Measurements from ENCODE around the gene KCNJ9.
A peak's percentile ranks its signal among the peaks of the same experiment; 100 is the strongest.

Gene KCNJ9

DNA sequence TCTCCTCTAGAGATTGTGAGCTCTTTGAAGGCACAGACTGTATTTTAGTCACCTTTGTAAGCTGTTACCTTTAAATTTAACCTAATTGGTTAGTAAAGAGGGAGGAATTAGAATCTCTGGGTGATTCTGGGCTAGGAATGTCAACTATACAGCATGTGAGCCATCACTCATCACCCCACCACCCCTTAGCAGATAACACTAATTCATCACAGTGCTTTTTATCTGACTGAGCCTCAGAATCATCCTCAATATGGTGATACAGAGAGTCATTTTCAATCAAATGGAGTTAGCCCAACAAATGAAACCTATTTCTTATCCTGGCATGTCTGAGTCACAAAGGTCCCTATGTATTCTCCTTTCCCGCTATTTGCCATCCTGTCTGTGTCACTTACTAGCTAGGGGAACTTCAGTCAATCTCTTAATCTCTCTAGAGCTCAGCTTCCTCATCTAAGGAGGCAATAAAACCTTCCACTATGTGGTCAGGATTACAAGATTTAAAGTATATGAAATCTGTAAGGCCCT, 24.6 kb upstream of the KCNJ9 start:
- H3K27ac ChIP-seq (ENCODE audit: low read length), result no peak overlapping the region
- no peak overlapping the region for H2AFZ ChIP-seq (ENCODE audit: low read length)
- no peaks in the 10 kb centered on the region for H3K9me2 ChIP-seq (replicated peaks; ENCODE audit: insufficient read depth, low read length)
- no peaks in the 10 kb centered on the region for H3K4me1 ChIP-seq (ENCODE audit: low read length)
- H3K4me3 ChIP-seq (ENCODE audit: low read length), result no peak overlapping the region
- no peaks in the 10 kb centered on the region for H4K20me1 ChIP-seq (ENCODE audit: insufficient read depth, low read length)
- H3K9me3 ChIP-seq (replicated peaks; ENCODE audit: insufficient read depth, low read length), result no peaks in the 10 kb centered on the region
- H3F3A ChIP-seq (ENCODE audit: insufficient read depth, low read length), result no peaks in the 10 kb centered on the region
- no peak overlapping the region for H3K4me2 ChIP-seq (ENCODE audit: low read depth, low read length)
- H3K9ac ChIP-seq (ENCODE audit: low read length), result no peak overlapping the region
- no peak for DNase-seq
- no peaks in the 10 kb centered on the region for H3K36me3 ChIP-seq (replicated peaks; ENCODE audit: insufficient read depth, low read length)
- peaks cover 11% of the 10 kb centered on the region; the same call in 1 of the 2 replicates for H3K27me3 ChIP-seq (replicated peaks; ENCODE audit: insufficient read depth, low read length)
- no peaks in the 10 kb centered on the region for H3K79me2 ChIP-seq (ENCODE audit: low read length)
- TF ChIP-seq EZH2phosphoT487 (IDR thresholded peaks at IDR 0.05; ENCODE audit: low read length), result no peak
- TF ChIP-seq, protein P1, sequence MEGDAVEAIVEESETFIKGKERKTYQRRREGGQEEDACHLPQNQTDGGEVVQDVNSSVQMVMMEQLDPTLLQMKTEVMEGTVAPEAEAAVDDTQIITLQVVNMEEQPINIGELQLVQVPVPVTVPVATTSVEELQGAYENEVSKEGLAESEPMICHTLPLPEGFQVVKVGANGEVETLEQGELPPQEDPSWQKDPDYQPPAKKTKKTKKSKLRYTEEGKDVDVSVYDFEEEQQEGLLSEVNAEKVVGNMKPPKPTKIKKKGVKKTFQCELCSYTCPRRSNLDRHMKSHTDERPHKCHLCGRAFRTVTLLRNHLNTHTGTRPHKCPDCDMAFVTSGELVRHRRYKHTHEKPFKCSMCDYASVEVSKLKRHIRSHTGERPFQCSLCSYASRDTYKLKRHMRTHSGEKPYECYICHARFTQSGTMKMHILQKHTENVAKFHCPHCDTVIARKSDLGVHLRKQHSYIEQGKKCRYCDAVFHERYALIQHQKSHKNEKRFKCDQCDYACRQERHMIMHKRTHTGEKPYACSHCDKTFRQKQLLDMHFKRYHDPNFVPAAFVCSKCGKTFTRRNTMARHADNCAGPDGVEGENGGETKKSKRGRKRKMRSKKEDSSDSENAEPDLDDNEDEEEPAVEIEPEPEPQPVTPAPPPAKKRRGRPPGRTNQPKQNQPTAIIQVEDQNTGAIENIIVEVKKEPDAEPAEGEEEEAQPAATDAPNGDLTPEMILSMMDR (IDR thresholded peaks at IDR 0.05; ENCODE audit: low read length), result no peak
- no peak for TF ChIP-seq EZH2 (optimal IDR thresholded peaks at IDR 0.05; ENCODE audit: low read depth, low read length)

DNA sequence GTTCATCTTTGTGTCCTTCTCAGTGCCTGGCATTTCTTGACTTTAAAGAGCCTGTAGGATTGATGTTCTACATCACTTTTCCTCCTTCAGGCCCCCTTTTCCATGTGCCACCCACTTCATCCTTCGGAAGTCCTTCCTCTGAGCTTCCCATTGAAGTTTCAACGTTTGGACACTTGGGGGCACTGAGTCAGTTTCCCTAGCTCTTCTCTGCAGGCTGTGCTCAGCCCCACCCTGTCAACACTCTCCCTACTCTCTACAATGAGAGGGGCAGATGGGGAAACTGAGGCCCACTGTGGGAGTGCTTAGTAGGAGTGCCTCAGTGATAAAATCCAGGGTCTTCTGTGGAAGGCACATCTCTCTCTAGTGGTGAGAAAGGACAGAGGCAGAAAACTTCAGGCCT, 23.3 kb upstream of the KCNJ9 start:
- no peaks in the 10 kb centered on the region for H3K4me1 ChIP-seq (ENCODE audit: low read length)
- H3K4me3 ChIP-seq (ENCODE audit: low read length), result no peak overlapping the region
- no peaks in the 10 kb centered on the region for H3K9me2 ChIP-seq (replicated peaks; ENCODE audit: insufficient read depth, low read length)
- no peaks in the 10 kb centered on the region for H4K20me1 ChIP-seq (ENCODE audit: insufficient read depth, low read length)
- no peak overlapping the region for H2AFZ ChIP-seq (ENCODE audit: low read length)
- no peaks in the 10 kb centered on the region for H3K36me3 ChIP-seq (replicated peaks; ENCODE audit: insufficient read depth, low read length)
- 0 out of 2 replicates have a peak, but pooled peaks cover 5% of the 10 kb centered on the region for H3K27me3 ChIP-seq (replicated peaks; ENCODE audit: insufficient read depth, low read length)
- H3K4me2 ChIP-seq (ENCODE audit: low read depth, low read length), result no peak overlapping the region
- TF ChIP-seq EZH2phosphoT487 (IDR thresholded peaks at IDR 0.05; ENCODE audit: low read length) (no peak), EZH2 (optimal IDR thresholded peaks at IDR 0.05; ENCODE audit: low read depth, low read length) (no peak)
- TF ChIP-seq, protein P1 (IDR thresholded peaks at IDR 0.05; ENCODE audit: low read length), result peak; percentile 34; the same call in 1 of the 2 replicates
- H3K27ac ChIP-seq (ENCODE audit: low read length), result no peak overlapping the region
- no peak for DNase-seq
- H3K79me2 ChIP-seq (ENCODE audit: low read length), result no peaks in the 10 kb centered on the region
- no peaks in the 10 kb centered on the region for H3F3A ChIP-seq (ENCODE audit: insufficient read depth, low read length)
- no peaks in the 10 kb centered on the region for H3K9me3 ChIP-seq (replicated peaks; ENCODE audit: insufficient read depth, low read length)
- H3K9ac ChIP-seq (ENCODE audit: low read length), result no peak overlapping the region

DNA sequence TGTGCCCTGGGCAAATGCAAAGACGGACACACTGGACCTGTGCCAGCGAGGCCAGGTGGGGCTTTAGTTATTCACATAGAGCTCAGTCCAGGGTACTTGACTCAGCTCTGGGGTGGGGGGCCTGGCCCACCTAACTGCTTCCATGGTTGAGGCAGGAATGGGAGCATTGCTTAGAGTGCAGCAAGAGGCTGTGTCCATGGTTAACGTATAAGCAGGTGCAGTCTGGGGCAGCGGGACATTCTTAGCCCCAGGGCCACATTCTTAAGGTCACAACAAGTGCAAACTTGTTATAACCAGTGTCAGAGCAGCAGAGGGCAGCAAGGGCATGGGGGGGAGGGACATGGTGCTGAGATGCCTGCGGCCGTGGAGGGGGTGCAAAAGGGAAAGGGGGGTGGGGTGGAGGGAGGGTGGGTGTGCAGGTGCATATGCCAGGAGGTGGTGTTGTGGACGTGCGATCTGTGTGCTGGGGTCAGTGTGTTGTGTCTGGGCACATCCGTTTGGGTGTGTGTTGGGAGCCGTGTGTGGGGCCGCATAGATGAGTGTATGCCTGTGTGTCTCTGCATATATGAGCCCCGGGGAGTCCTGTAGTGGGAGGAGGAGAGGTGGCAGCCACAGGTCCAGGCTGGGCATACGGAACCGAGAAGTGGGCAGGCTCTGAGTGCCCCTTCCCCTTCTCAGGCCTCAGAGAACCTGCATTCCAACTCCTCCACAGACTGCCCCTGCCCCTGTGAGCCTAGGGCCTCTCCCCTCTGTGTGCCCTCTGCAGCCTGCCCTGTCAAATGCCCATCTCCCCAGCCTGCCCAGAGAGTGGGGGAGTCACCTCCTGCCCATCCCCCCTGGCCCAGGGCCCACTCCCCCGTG, 19.7 kb upstream of the KCNJ9 start:
- H3K36me3 ChIP-seq (replicated peaks; ENCODE audit: insufficient read depth, low read length), result no peaks in the 10 kb centered on the region
- H3K9me3 ChIP-seq (replicated peaks; ENCODE audit: insufficient read depth, low read length), result no peaks in the 10 kb centered on the region
- DNase-seq, result no peak
- no peaks in the 10 kb centered on the region for H3K79me2 ChIP-seq (ENCODE audit: low read length)
- no peak overlapping the region for H3K9ac ChIP-seq (ENCODE audit: low read length)
- 0 out of 2 replicates have a peak, but pooled peaks cover 6% of the 10 kb centered on the region for H3K27me3 ChIP-seq (replicated peaks; ENCODE audit: insufficient read depth, low read length)
- H3K4me1 ChIP-seq (ENCODE audit: low read length), result no peaks in the 10 kb centered on the region
- no peaks in the 10 kb centered on the region for H3F3A ChIP-seq (ENCODE audit: insufficient read depth, low read length)
- H3K4me3 ChIP-seq (ENCODE audit: low read length), result no peak overlapping the region
- H2AFZ ChIP-seq (ENCODE audit: low read length), result no peak overlapping the region
- no peaks in the 10 kb centered on the region for H3K9me2 ChIP-seq (replicated peaks; ENCODE audit: insufficient read depth, low read length)
- no peaks in the 10 kb centered on the region for H4K20me1 ChIP-seq (ENCODE audit: insufficient read depth, low read length)
- no peak overlapping the region for H3K27ac ChIP-seq (ENCODE audit: low read length)
- TF ChIP-seq EZH2 (optimal IDR thresholded peaks at IDR 0.05; ENCODE audit: low read depth, low read length), result no peak
- no peak overlapping the region for H3K4me2 ChIP-seq (ENCODE audit: low read depth, low read length)

DNA sequence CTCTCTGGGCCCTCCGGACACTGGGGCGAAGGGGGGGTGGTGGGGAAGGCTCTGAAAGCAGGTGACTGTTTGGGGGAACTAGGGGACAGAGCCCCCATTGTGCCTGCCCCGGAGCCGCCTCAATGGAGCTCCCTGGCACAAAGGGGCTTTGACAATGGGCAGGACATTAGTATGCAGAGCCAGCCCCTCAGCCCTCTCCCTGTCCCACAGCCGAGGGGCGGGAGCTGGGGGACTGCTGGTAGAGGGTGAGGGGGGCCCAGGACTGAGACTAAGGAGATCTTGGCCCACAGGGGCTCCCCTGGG, 19.2 kb upstream of the KCNJ9 start:
- DNase-seq, result no peak
- H2AFZ ChIP-seq (ENCODE audit: low read length), result no peak overlapping the region
- no peaks in the 10 kb centered on the region for H3F3A ChIP-seq (ENCODE audit: insufficient read depth, low read length)
- H3K9me2 ChIP-seq (replicated peaks; ENCODE audit: insufficient read depth, low read length), result no peaks in the 10 kb centered on the region
- H3K4me1 ChIP-seq (ENCODE audit: low read length), result no peaks in the 10 kb centered on the region
- H3K4me3 ChIP-seq (ENCODE audit: low read length), result no peak overlapping the region
- no peaks in the 10 kb centered on the region for H3K9me3 ChIP-seq (replicated peaks; ENCODE audit: insufficient read depth, low read length)
- H3K36me3 ChIP-seq (replicated peaks; ENCODE audit: insufficient read depth, low read length), result no peaks in the 10 kb centered on the region
- 0 out of 2 replicates have a peak, but pooled peaks cover 6% of the 10 kb centered on the region for H3K27me3 ChIP-seq (replicated peaks; ENCODE audit: insufficient read depth, low read length)
- no peaks in the 10 kb centered on the region for H4K20me1 ChIP-seq (ENCODE audit: insufficient read depth, low read length)
- no peaks in the 10 kb centered on the region for H3K79me2 ChIP-seq (ENCODE audit: low read length)
- H3K4me2 ChIP-seq (ENCODE audit: low read depth, low read length), result no peak overlapping the region
- TF ChIP-seq, protein P1 (IDR thresholded peaks at IDR 0.05; ENCODE audit: low read length), result no peak
- no peak for TF ChIP-seq EZH2phosphoT487 (IDR thresholded peaks at IDR 0.05; ENCODE audit: low read length)
- no peak for TF ChIP-seq EZH2 (optimal IDR thresholded peaks at IDR 0.05; ENCODE audit: low read depth, low read length)
- no peak overlapping the region for H3K27ac ChIP-seq (ENCODE audit: low read length)
- H3K9ac ChIP-seq (ENCODE audit: low read length), result no peak overlapping the region
